HepG2 (cell line): ENCODE measurements around the gene CEP83.

Experiments
- BHLHE40 ChIP-seq: IDR thresholded peaks from 2 replicates; pipeline ENCODE4 v1.6.1; 2011; ENCODE audit warnings: low read length, improper control_type of control experiment
- CBX5 ChIP-seq: sonication (generic); formaldehyde crosslinking; IDR thresholded peaks from 2 replicates; pipeline ENCODE4 v1.4.0; 2020; ENCODE audit warnings: missing genetic modification reagents, borderline replicate concordance
- EP300 ChIP-seq, 3 experiments: sonication (generic) in 1 of 3; formaldehyde crosslinking in 1 of 3; IDR thresholded peaks; 2 replicates each; pipeline versions ENCODE4 v1.5.1 to v1.6.1; 2011 to 2020; ENCODE audit warnings: low read depth in 2 of 3, low read length in 2 of 3, borderline replicate concordance in 1 of 3, improper control_type of control experiment in 1 of 3, mild to moderate bottlenecking in 1 of 3, missing genetic modification reagents in 1 of 3, moderate library complexity in 1 of 3
- EZH2 ChIP-seq: conservative IDR thresholded peaks from 2 replicates; pipeline ENCODE4 v1.6.1; 2012; ENCODE audit warnings: mild to moderate bottlenecking, low read depth, low read length, moderate library complexity
- GTF3A ChIP-seq: sonication (generic); formaldehyde crosslinking; conservative IDR thresholded peaks from 2 replicates; pipeline ENCODE4 v1.4.0; 2020; ENCODE audit warnings: mild to moderate bottlenecking, missing genetic modification reagents
- HOMEZ ChIP-seq: IDR thresholded peaks from 2 replicates; pipeline ENCODE4 v1.6.1; 2016; ENCODE audit warnings: low read depth
- ISX ChIP-seq: sonication (generic); formaldehyde crosslinking; conservative IDR thresholded peaks from 2 replicates; pipeline ENCODE4 v1.5.0; 2020; ENCODE audit warnings: missing genetic modification reagents
- ZBTB7A ChIP-seq: sonication (generic); formaldehyde crosslinking; IDR thresholded peaks from 2 replicates; pipeline ENCODE4 v1.8.0; 2022; ENCODE audit warnings: mild to moderate bottlenecking, missing genetic modification reagents
- ZNF646 ChIP-seq: sonication (generic); formaldehyde crosslinking; IDR thresholded peaks from 2 replicates; pipeline ENCODE4 v1.9.0; 2021; ENCODE audit warnings: mild to moderate bottlenecking, missing genetic modification reagents
- TF ChIP-seq, protein P1 (sequence below): sonication (generic); formaldehyde crosslinking; IDR thresholded peaks from 2 replicates; pipeline ENCODE4 v1.5.0; 2020; ENCODE audit warnings: missing genetic modification reagents
- TF ChIP-seq, protein P2 (sequence below): sonication (generic); formaldehyde crosslinking; IDR thresholded peaks from 2 replicates; pipeline ENCODE4 v1.5.1; 2020; ENCODE audit warnings: mild to moderate bottlenecking, moderate library complexity, missing genetic modification reagents

DNA sequence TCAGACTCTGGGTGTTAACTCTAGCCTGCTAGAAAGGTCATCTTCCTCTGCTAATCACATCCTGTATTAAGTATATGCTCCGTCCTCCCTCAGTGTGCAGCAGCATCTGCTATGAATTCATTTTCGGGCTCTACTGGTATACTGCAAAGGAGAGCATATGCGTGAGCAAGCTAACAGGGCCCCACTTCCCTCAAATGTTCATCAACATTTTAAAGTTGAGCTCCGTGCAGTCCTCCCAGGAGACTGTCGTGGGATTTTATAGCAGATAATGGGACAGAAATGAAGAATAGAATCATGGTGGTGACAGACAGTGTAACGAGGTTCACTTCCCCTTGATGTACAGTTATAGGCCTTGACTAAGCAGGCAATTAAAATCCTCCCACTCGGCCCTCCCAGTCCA lies 179.6 kb downstream of the CEP83 start:
- TF ChIP-seq HOMEZ (CRISPR knock-in tag) = no peak
- TF ChIP-seq, protein P1, sequence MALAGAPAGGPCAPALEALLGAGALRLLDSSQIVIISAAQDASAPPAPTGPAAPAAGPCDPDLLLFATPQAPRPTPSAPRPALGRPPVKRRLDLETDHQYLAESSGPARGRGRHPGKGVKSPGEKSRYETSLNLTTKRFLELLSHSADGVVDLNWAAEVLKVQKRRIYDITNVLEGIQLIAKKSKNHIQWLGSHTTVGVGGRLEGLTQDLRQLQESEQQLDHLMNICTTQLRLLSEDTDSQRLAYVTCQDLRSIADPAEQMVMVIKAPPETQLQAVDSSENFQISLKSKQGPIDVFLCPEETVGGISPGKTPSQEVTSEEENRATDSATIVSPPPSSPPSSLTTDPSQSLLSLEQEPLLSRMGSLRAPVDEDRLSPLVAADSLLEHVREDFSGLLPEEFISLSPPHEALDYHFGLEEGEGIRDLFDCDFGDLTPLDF = no peak
- TF ChIP-seq ZBTB7A (CRISPR knock-in tag) = no peak
- no peak for TF ChIP-seq BHLHE40
- TF ChIP-seq CBX5 (CRISPR knock-in tag) = no peak
- TF ChIP-seq ZNF646 (CRISPR knock-in tag) = no peak
- TF ChIP-seq EP300 (IDR thresholded peaks at IDR 0.05; ENCODE audit: low read depth in 2 of 2, low read length in 2 of 2) = no peak
- TF ChIP-seq EP300 (CRISPR knock-in tag; IDR thresholded peaks at IDR 0.05; ENCODE audit: borderline replicate concordance) = no peak
- TF ChIP-seq, protein P2, sequence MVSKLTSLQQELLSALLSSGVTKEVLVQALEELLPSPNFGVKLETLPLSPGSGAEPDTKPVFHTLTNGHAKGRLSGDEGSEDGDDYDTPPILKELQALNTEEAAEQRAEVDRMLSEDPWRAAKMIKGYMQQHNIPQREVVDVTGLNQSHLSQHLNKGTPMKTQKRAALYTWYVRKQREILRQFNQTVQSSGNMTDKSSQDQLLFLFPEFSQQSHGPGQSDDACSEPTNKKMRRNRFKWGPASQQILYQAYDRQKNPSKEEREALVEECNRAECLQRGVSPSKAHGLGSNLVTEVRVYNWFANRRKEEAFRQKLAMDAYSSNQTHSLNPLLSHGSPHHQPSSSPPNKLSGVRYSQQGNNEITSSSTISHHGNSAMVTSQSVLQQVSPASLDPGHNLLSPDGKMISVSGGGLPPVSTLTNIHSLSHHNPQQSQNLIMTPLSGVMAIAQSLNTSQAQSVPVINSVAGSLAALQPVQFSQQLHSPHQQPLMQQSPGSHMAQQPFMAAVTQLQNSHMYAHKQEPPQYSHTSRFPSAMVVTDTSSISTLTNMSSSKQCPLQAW (CRISPR knock-in tag) = no peak
- TF ChIP-seq ISX = no peak
- TF ChIP-seq GTF3A = no peak
- no peak for TF ChIP-seq EZH2
